Testis (tissue), 2 donors: ENCODE measurements around the gene MMS19.

Experiments
- POLR2A ChIP-seq: fragments of 450-650 bp; IDR thresholded peaks from one replicate; pipeline ENCODE4 v1.6.1; 2017; ENCODE audit warnings: antibody characterized with exemption, mild to moderate bottlenecking, moderate library complexity
- TF ChIP-seq, protein P1 (sequence below), 3 experiments: fragments of 450-650 bp in 2 of 3; fragments of 200-600 bp in 1 of 3; sonication (generic) in 1 of 3; IDR thresholded peaks; one replicate each; pipeline ENCODE4 v1.5.1; 2016 to 2019; ENCODE audit warnings: antibody characterized with exemption in 3 of 3, mild to moderate bottlenecking in 2 of 3, moderate library complexity in 1 of 3

DNA sequence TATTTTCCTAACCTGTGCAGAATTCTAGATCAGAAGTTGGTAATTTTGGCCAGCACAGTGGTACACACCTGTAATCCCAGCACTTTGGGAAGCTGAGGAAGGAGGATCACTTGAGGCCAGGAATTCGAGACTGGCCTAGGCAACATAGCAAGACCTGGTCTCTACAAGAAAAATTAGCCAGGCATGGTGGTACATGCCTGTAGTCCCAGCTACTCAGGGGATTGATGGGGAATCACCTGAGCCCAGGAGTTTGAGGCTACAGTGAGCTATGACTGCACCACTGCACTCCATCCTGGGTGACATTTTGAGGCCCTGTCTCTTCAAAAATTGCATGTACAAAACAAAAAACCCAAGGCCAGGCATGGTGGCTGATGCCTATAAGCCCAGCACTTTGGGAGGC, 63.7 kb downstream of the MMS19 start:
- TF ChIP-seq, protein P1, sequence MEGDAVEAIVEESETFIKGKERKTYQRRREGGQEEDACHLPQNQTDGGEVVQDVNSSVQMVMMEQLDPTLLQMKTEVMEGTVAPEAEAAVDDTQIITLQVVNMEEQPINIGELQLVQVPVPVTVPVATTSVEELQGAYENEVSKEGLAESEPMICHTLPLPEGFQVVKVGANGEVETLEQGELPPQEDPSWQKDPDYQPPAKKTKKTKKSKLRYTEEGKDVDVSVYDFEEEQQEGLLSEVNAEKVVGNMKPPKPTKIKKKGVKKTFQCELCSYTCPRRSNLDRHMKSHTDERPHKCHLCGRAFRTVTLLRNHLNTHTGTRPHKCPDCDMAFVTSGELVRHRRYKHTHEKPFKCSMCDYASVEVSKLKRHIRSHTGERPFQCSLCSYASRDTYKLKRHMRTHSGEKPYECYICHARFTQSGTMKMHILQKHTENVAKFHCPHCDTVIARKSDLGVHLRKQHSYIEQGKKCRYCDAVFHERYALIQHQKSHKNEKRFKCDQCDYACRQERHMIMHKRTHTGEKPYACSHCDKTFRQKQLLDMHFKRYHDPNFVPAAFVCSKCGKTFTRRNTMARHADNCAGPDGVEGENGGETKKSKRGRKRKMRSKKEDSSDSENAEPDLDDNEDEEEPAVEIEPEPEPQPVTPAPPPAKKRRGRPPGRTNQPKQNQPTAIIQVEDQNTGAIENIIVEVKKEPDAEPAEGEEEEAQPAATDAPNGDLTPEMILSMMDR (IDR thresholded peaks at IDR 0.05) = no peak
- no peak for TF ChIP-seq POLR2A
